GM12878 (cell line): Measurements from ENCODE around the gene DPAGT1. TPM values are rescaled to one million over a fixed set of nuclear protein-coding genes. Genes with fewer than 3 reads are reported as not detected.

Experiments
- ATAC-seq: fragments of 200-7000 bp; cut with Tn5 transposase; 3 replicates; pipeline ENCODE4 v1.9.1; 2020; ENCODE audit warnings: mild to moderate bottlenecking, moderate library complexity
- BruUV-seq: library from RNA; stranded (reverse); fragments of 400-500 nt; replicated peaks from 2 replicates; lab custom pipeline; 2021; lab: Mats Ljungman, UMichigan
- CTCF ChIA-PET: fragments of 300-600 bp; sonication (Branson Sonifier 250); formaldehyde crosslinking; extraction: SDS; loops from one replicate; lab custom pipeline; 2021; ENCODE audit warnings: inconsistent platforms; lab: Yijun Ruan, JAX
- POLR2A ChIA-PET: fragments of 350-600 bp; formaldehyde crosslinking; extraction: SDS; loops from one replicate; lab custom pipeline; 2021; ENCODE audit warnings: inconsistent platforms; lab: Charles Lee
- RAD21 ChIA-PET: fragments of 300-600 bp; sonication (Branson Sonifier 250); formaldehyde crosslinking; loops from one replicate; lab custom pipeline; 2023; ENCODE audit warnings: antibody characterized with exemption; ENCODE audit not compliant: unreplicated experiment; lab: Charles Lee
- SMC1A ChIA-PET: fragments of 300-600 bp; sonication (Branson Sonifier 250); formaldehyde crosslinking; loops from one replicate; lab custom pipeline; 2023; ENCODE audit not compliant: unreplicated experiment, uncharacterized antibody; lab: Charles Lee
- DNase-seq: peaks from one replicate; pipeline ENCODE4 v3.0.0-alpha.2; 2011; ENCODE audit warnings: low read depth, low spot score
- FAIRE-seq: peaks from 3 replicates; lab custom pipeline; 2011; peaks lifted over from hg19 to GRCh38; lab: Jason Lieb, UNC
- H2AFZ ChIP-seq: 2 replicates; pipeline ENCODE4 v1.6.0; 2011; ENCODE audit warnings: low read depth, low read length, control low read depth; ENCODE audit not compliant: control insufficient read depth
- H3K27ac ChIP-seq: 2 replicates; pipeline ENCODE4 v1.5.1; 2011; ENCODE audit warnings: control low read depth; ENCODE audit not compliant: control insufficient read depth, insufficient read depth
- H3K27me3 ChIP-seq, 2 experiments: replicated peaks in 1 of 2; 2 replicates each; pipeline versions ENCODE4 v1.6.0 to v1.6.1; 2011; ENCODE audit warnings: low read length in 1 of 2; ENCODE audit not compliant: control insufficient read depth in 2 of 2, insufficient read depth in 2 of 2
- H3K36me3 ChIP-seq, 2 experiments: 2 replicates each; pipeline ENCODE4 v1.5.1; 2011; ENCODE audit warnings: low read length in 1 of 2; ENCODE audit not compliant: control insufficient read depth in 2 of 2, insufficient read depth in 2 of 2
- H3K4me1 ChIP-seq: 2 replicates; pipeline ENCODE4 v1.6.1; 2011; ENCODE audit warnings: mild to moderate bottlenecking, low read length, moderate library complexity, mixed read lengths; ENCODE audit not compliant: control insufficient read depth, insufficient read depth
- H3K4me2 ChIP-seq: 2 replicates; pipeline ENCODE4 v1.6.0; 2011; ENCODE audit warnings: control low read depth; ENCODE audit not compliant: control insufficient read depth, insufficient read depth
- H3K4me3 ChIP-seq: fragments of 200-600 bp; sonication (generic); 2 replicates; pipeline ENCODE4 v1.5.1; 2016
- H3K79me2 ChIP-seq: 2 replicates; pipeline ENCODE4 v1.6.0; 2011; ENCODE audit warnings: low read length; ENCODE audit not compliant: control insufficient read depth, insufficient read depth
- H3K9ac ChIP-seq: 2 replicates; pipeline ENCODE4 v1.8.0; 2011; ENCODE audit warnings: low read length, control low read depth, mixed read lengths; ENCODE audit not compliant: control insufficient read depth, insufficient read depth
- H3K9me3 ChIP-seq: replicated peaks from 3 replicates; pipeline ENCODE4 v1.5.1; 2011; ENCODE audit warnings: mild to moderate bottlenecking, low read length; ENCODE audit not compliant: control insufficient read depth, insufficient read depth
- H4K20me1 ChIP-seq: 2 replicates; pipeline ENCODE4 v1.6.0; 2011; ENCODE audit not compliant: control insufficient read depth, insufficient read depth
- ASH2L ChIP-seq: fragments of 300-600, 200-600 bp; sonication (generic); IDR thresholded peaks from 2 replicates; pipeline ENCODE4 v1.6.1; 2017; ENCODE audit warnings: low read depth, mild to moderate bottlenecking, borderline replicate concordance
- BRCA1 ChIP-seq: IDR thresholded peaks from 2 replicates; pipeline ENCODE4 v1.6.1; 2011; ENCODE audit warnings: low read depth, low read length, improper control_type of control experiment
- EGR1 ChIP-seq, 2 experiments: IDR thresholded peaks; 1 replicate in 1 of 2; 2 replicates in 1 of 2; pipeline ENCODE4 v1.6.1; 2011 to 2012; ENCODE audit warnings: low read depth in 2 of 2, low read length in 2 of 2, borderline replicate concordance in 1 of 2, mild to moderate bottlenecking in 1 of 2, moderate library complexity in 1 of 2
- FOXM1 ChIP-seq: IDR thresholded peaks from 2 replicates; pipeline ENCODE4 v1.6.1; 2012; ENCODE audit warnings: low read depth, mild to moderate bottlenecking, inconsistent platforms, low read length, moderate library complexity
- JUND ChIP-seq: IDR thresholded peaks from 2 replicates; pipeline ENCODE4 v1.6.1; 2012; ENCODE audit warnings: low read depth, mild to moderate bottlenecking, low read length, improper control_type of control experiment, moderate library complexity
- MTA2 ChIP-seq: fragments of 450-650 bp; IDR thresholded peaks from 2 replicates; pipeline ENCODE4 v1.6.1; 2016; ENCODE audit warnings: low read depth, mild to moderate bottlenecking, moderate library complexity
- NR2C2 ChIP-seq: IDR thresholded peaks from 2 replicates; pipeline ENCODE4 v1.6.1; 2011; ENCODE audit warnings: borderline replicate concordance, low read depth; ENCODE audit not compliant: control insufficient read depth, insufficient read length
- POLR2A ChIP-seq: IDR thresholded peaks from 2 replicates; pipeline ENCODE4 v1.6.1; 2011; ENCODE audit warnings: low read depth, mild to moderate bottlenecking, low read length
- RELA ChIP-seq: fragments of 450-650 bp; IDR thresholded peaks from 2 replicates; pipeline ENCODE4 v1.8.0; 2014; ENCODE audit warnings: borderline replicate concordance; ENCODE audit not compliant: partially characterized antibody
- SIN3A ChIP-seq: IDR thresholded peaks from 2 replicates; pipeline ENCODE4 v1.6.1; 2012; ENCODE audit warnings: low read depth, low read length, improper control_type of control experiment
- SMAD1 ChIP-seq: fragments of 450-650 bp; IDR thresholded peaks from 2 replicates; pipeline ENCODE4 v1.6.1; 2018; ENCODE audit warnings: mild to moderate bottlenecking, low read depth; ENCODE audit not compliant: partially characterized antibody
- SREBF1 ChIP-seq: IDR thresholded peaks from 2 replicates; pipeline ENCODE4 v1.6.1; 2012; ENCODE audit warnings: mild to moderate bottlenecking, low read length
- SUZ12 ChIP-seq: fragments of 200-600 bp; sonication (generic); IDR thresholded peaks from one replicate; pipeline ENCODE4 v1.6.1; 2018; ENCODE audit warnings: antibody characterized with exemption, mild to moderate bottlenecking; ENCODE audit not compliant: unreplicated experiment
- WGBS: methylation state at CpG from one replicate; pipeline ENCODE4 v1.1.6; 2016; ENCODE audit warnings: low lambda C conversion rate; ENCODE audit not compliant: insufficient replicate concordance, insufficient coverage; ENCODE audit errors: missing lambda C conversion rate; 5-methylcytosine and 5-hydroxymethylcytosine counted together
- in situ Hi-C: fragments of 300-500 bp; cut with MboI; formaldehyde crosslinking; loops from 9 replicates; pipeline ENCODE4 v1.14.3; 2018; ENCODE audit warnings: mixed read lengths
- intact Hi-C: fragments of 100-400 bp; cut with micrococcal nuclease; formaldehyde crosslinking; loops from one replicate; pipeline ENCODE4 v1.14.2; 2022; ENCODE audit not compliant: unreplicated experiment
- polyA plus RNA-seq, 11 experiments: library from polyadenylated mRNA; depleted of rRNA in 4 of 11; unstranded in 6 of 11; stranded (reverse) in 5 of 11; fragments of >200 nt; fragmentation: Nextera tagmentation in 4 of 11; fragmentation: Illumina TruSeq in 1 of 11; extraction: Ambion mirVana in 4 of 11; extraction: Trizol in 1 of 11; gene quantifications; 1 replicate in 1 of 11; 2 replicates in 10 of 11; pipeline versions ENCODE4 v1.2.1 to v1.2.3, GENCODE V29; 2011 to 2016; ENCODE audit warnings: inconsistent platforms in 2 of 11, missing spikeins in 2 of 11, low read depth in 1 of 11
- total RNA-seq, 4 experiments: library from RNA; depleted of rRNA in 3 of 4; stranded (reverse); fragments of >200 nt in 3 of 4; fragmentation: Illumina TruSeq in 1 of 4; extraction: Trizol in 1 of 4; gene quantifications; 2 replicates each; pipeline versions ENCODE4 v1.2.1 to v1.2.3, GENCODE V29; 2013 to 2021
- TF ChIP-seq, protein P1 (sequence below): fragments of 150-350 bp; IDR thresholded peaks from 2 replicates; pipeline ENCODE4 v1.6.1; 2016; ENCODE audit warnings: low read depth, low read length

DPAGT1 gene
- total and polyA plus RNA-seq, 10 of the 15 experiments (the other 5 are each of a cell fraction or from before 2014, with no cell fraction given) = 20.5 to 95.6 (median 54.3) TPM

GRCh38 chr11:119125821-119126220 is 24.2 kb upstream of the DPAGT1 start:
- SMC1A ChIA-PET = interaction anchor here (1.8 kb wide), 1 partner anchor 16 kb away, joined by 5 read pairs; no protein-coding TSS in a partner anchor
- intact Hi-C loops = no loop called here
- Histone ChIP-seq H4K20me1 (no peaks in the 10 kb centered on the region), H3K9ac (no peak overlapping the region), H3K27ac (no peak overlapping the region), H3K4me2 (no peak overlapping the region)
- RAD21 ChIA-PET = interaction anchor here (0.7 kb wide), 1 partner anchor 69 kb away, joined by 3 read pairs; the partner anchor contains the start of gene HYOU1
- WGBS = 90% methylated on average over 5 of the region's 6 CpGs
- ATAC-seq = no peak
- TF ChIP-seq ASH2L (no peak), POLR2A (no peak), SMAD1 (no peak), MTA2 (no peak), RELA (no peak), FOXM1 (no peak), BRCA1 (no peak), SREBF1 (no peak), NR2C2 (no peak), SUZ12 (no peak), EGR1 (IDR thresholded peaks at IDR 0.05; ENCODE audit: borderline replicate concordance in 1 of 2, low read depth in 2 of 2, low read length in 2 of 2) (no peak), JUND (no peak), SIN3A (no peak)
- TF ChIP-seq, protein P1, sequence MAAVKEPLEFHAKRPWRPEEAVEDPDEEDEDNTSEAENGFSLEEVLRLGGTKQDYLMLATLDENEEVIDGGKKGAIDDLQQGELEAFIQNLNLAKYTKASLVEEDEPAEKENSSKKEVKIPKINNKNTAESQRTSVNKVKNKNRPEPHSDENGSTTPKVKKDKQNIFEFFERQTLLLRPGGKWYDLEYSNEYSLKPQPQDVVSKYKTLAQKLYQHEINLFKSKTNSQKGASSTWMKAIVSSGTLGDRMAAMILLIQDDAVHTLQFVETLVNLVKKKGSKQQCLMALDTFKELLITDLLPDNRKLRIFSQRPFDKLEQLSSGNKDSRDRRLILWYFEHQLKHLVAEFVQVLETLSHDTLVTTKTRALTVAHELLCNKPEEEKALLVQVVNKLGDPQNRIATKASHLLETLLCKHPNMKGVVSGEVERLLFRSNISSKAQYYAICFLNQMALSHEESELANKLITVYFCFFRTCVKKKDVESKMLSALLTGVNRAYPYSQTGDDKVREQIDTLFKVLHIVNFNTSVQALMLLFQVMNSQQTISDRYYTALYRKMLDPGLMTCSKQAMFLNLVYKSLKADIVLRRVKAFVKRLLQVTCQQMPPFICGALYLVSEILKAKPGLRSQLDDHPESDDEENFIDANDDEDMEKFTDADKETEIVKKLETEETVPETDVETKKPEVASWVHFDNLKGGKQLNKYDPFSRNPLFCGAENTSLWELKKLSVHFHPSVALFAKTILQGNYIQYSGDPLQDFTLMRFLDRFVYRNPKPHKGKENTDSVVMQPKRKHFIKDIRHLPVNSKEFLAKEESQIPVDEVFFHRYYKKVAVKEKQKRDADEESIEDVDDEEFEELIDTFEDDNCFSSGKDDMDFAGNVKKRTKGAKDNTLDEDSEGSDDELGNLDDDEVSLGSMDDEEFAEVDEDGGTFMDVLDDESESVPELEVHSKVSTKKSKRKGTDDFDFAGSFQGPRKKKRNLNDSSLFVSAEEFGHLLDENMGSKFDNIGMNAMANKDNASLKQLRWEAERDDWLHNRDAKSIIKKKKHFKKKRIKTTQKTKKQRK = no peak
- TF ChIP-seq, all 136 proteins: peak for 0
- no peak overlapping the region for H3K4me3 ChIP-seq
- DNase-seq = no peak
- no TSS peak for BruUV-seq
- peaks cover 21% of the 10 kb centered on the region for H3K79me2 ChIP-seq
- H3K9me3 ChIP-seq = no peaks in the 10 kb centered on the region
- H2AFZ ChIP-seq = no peak overlapping the region
- in situ Hi-C loops = no loop called here
- FAIRE-seq = no peak
- CTCF ChIA-PET = interaction anchor here (0.8 to 1.2 kb wide), 4 partner anchors 9 to 176 kb away, joined by 3 to 4 read pairs (median 3); no protein-coding TSS in a partner anchor
- H3K36me3 ChIP-seq = peaks cover 0 to 12% of the 10 kb centered on the region in 2 experiments; a peak in 2 of 4 replicates
- H3K4me1 ChIP-seq = peaks cover 8% of the 10 kb centered on the region
- H3K27me3 ChIP-seq = no peaks in the 10 kb centered on the region
- POLR2A ChIA-PET = interaction anchor here (0.8 kb wide), 1 partner anchor 84 kb away, joined by 3 read pairs; no protein-coding TSS in a partner anchor
